Stimulated activated CD4-positive, alpha-beta T cell treated with anti-CD3 and anti-CD28 coated beads, Interleukin-15, amount 100 ng/mL, for 24 hours (primary cell): ENCODE measurements around the gene CACNA1I.

Experiments
- DNase-seq: peaks from one replicate; pipeline ENCODE4 v3.0.0-alpha.2; 2020

The CACNA1I gene

DNA sequence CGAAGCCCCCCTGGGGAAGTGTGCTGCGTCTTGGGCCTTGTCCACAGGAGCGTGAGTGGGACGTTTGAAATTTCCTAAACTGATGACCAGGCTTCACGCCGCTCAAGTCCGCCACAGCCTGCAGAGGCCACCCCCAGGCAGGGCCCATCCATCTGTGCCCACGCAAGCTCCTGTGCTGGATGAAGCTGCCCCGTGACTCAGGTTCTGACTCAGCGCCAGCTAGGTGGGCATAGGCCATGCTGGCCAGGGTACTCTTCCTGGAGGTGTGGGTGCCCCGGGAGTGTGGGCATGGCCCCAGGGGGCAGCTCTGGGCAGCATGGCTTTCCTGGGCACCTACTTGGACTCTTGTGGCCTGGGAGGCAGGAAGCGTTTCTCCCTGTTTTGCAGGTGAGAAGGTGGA lies 134.8 kb downstream of the CACNA1I start:
- no peak for DNase-seq

GRCh38 chr22:39706376-39707140 lies 136.0 kb downstream of the CACNA1I start:
- DNase-seq: no peak

GRCh38 chr22:39707351-39707750 lies 136.8 kb downstream of the CACNA1I start:
- DNase-seq: no peak

GRCh38 chr22:39707816-39708215 lies 137.3 kb downstream of the CACNA1I start:
- no peak for DNase-seq

- DNase-seq: no peak
These were observed 140.0 kb downstream of the CACNA1I start for GRCh38 chr22:39710380-39711150.

GRCh38 chr22:39712081-39712480 lies 141.5 kb downstream of the CACNA1I start:
- DNase-seq: no peak

- no peak for DNase-seq
These were observed 142.4 kb downstream of the CACNA1I start for GRCh38 chr22:39712751-39713525.

DNA sequence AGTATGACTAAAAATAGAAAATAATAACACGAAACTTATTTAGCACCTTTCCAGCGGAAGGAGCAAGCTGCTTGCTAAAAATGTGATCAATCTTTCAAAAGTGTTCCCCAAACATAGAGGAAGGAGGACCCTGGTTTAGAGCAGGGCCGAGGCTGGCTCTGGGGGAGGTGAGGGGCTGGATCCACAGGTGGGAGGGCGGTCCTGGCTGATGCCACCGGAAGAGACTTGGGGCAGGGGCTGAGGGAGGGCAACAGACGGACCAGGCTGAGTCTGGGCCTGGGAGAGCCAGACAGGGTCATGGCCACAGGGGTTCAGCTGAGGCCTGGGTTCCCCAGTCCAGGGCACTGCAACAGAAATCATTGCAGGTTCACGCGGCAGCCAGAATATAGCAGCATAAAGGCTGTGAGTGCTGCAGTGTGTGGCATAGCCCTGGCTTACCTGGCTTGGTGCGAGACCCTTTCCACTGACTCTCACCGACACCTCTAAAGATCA lies 143.3 kb downstream of the CACNA1I start:
- DNase-seq: no peak

DNA sequence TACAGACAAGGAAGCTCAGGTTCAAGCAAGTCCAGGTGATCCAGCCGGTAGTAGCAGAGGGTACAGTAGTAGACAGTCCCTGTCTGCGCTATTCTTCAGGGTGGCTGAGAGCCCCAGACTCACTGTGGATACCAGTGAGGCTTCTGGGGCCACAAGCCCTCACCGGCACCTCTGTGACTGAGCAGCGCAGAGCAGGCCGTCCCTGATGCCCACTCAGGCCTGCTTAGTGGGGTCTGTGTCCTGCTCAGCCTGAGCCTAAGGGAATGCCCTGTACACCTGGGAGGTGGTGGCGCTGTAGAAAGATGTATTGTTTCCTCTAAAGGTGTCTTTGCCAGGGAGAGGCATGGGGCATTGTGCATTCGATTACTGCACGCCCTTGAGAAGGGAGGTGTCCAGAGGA lies 143.8 kb downstream of the CACNA1I start:
- DNase-seq: no peak

DNA sequence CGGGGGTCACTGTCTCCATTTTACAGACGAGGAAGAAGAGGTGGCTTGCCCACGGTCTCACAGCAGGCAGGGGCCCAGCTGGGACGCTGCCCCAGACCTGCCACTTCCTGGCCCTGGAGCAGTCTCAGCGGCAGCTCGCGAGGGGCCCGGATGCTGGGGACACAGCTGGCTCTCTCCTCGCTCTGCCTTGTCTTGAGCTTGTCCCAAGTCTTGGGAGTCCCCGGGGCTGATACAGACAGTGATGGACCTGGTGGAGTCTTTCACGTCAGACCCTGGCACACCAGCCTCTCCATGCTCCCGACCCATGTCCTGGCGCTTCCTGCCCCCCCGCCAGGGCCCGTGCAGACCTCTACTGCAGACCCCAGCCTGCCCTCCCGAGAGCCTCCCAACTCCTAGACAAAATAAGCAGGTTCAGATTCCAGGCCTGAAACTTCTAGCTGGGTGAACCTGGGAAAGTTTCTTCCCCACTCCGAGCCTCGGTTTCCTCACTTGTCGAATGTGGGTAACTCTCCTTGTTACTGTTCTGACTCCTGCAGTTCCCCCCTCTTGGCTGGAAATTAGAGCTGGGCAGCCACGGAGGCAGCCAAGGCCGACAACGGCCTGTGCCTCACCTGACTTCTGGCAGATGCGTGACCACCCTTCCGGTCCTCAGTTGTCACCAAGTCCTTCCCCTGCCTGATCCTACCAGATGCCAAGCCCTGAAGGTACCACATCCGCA lies 145.4 kb downstream of the CACNA1I start:
- DNase-seq: no peak

GRCh38 chr22:39716534-39716933 lies 146.0 kb downstream of the CACNA1I start:
- DNase-seq: no peak

GRCh38 chr22:39717099-39717498 lies 146.5 kb downstream of the CACNA1I start:
- DNase-seq: no peak

GRCh38 chr22:39718206-39718605 lies 147.7 kb downstream of the CACNA1I start:
- no peak for DNase-seq

DNA sequence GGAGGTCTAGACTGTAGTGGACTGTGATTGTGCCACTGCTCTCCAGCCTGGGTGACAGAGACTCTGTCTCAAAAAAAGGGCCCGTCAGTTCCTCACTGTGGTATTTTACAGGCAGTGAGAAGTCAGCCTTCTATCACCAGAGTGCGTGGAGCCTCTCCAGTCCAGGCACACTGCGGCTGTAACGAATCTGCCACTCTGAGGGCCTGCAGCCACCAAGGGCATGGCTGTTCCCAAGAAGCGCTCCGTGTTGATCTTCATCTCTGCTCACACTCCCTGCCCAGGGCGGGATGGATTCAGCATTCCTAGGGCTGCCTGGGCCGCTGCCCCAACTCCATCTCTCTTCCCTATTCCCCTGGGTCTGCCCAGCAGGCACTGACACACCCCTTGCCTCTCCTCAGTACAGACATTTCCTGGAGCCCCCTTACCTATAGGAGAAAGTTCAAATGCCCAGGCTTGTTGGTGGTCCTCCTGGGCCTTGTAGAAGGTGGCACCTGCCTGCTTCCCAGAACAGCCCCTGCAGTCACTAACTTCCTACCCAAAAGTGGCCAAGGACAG lies 148.4 kb downstream of the CACNA1I start:
- no peak for DNase-seq

DNA sequence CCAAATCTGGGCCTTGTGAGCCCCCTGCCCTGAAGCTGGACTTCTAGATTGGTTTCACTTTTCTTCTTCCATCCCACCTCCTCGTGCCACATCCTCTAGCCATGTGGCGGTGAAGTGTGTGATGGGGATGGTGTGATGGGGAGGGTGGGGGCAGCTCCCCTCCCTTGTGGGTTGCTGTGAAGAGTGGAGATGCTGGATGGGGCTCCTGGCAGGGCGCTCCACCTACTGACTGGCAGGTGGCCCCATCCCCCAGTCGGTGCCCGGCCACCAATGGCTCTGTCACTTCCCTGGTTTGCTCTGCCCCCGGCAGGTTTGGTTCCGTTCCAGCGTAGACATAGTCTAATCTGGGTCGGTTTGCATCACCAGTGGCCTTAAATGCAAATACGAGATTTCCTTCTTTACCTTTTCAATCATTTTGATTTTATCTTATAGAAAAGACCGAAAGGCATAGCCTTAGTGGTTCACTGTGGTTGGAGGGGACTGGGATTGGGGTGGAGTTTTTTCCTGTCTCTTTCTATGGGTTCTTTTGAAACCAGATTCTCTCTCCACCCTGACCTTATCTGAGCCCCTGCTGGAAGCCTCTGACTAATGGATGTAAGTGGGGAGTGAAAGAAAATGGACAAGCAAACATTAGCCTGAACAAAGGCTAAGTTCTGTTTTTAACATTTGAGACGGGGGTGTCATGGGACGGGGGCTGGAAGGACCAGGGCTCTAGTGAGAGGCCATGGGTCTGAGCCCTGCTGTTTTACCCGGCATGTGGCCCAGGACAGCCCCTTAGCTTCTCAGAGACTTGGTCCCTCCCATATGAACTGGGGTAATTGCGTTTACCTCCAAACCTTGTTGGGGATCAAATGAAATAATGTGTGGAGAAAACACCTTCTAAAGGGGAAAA lies 149.3 kb downstream of the CACNA1I start:
- DNase-seq: no peak

DNA sequence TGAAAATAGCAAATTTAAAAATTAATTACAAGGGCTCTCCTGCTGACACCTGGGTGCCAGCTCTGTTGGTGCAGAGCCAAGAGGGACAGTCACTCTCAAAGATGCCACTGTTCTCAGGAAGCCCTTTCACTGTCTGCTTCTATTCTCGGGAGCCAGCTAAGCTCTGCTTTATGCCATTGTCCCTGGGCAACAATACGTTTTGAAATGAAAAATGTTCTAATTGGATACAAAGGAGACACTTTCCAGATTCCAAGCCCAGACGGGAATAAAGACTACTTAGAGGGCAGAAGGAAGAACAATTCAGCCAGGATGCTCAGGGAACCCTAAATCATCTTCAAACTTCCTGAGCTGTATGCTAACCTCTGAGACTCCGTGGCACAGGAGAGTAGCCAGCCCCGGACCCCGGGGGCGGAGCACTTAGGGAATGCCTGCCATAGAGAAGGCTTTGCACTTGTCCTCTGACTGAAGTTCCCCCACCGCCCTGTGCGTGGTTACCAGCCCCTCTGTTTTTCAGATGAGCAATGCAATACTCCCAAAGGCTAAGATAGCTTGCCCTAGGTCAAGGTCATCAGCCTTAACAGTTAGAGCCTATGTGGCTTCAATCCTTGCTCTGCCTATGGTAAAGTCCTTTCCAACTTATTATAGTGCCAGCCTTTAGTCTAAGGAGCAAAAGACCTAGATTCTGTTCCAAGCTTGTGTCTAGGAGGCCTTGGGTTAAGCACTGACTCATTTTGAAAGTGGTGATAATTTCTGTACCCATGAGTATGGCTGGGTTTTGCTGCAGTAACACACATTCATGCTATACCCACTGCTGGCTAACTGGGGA lies 150.9 kb downstream of the CACNA1I start:
- DNase-seq: no peak

DNA sequence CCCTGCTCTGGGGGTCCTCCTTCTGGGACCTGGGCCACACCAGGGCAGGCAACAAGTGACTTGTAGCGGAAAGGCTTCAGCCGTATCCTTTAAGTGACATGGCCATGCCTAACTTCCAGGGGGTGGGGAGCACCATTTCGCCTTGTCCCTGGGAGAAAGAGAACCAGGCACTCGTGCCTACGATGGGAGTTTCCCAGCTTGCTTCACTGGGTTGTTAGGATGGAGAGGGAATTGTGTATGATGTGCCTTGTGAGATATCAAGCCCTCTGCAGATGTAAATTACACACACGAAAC lies 151.4 kb downstream of the CACNA1I start:
- DNase-seq: no peak

DNA sequence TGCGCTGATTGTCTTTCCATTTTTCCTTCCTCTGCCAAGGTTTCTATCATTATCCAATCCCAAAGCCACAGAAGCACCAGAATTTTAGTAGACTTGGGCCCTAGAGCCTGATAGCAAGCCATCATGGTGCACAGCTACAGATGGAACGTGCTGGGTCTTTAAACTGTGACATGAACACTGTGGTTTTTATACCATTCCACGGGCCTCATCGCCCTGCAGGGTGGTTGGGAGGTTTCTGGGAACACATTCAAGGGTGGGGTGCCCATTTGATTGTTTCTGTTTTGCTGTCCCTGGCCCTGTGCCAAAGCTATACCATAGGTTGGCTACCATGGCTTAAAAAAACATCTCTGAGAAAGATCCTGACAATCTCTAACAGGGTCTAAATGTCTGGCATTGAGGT lies 151.9 kb downstream of the CACNA1I start:
- DNase-seq: no peak

DNA sequence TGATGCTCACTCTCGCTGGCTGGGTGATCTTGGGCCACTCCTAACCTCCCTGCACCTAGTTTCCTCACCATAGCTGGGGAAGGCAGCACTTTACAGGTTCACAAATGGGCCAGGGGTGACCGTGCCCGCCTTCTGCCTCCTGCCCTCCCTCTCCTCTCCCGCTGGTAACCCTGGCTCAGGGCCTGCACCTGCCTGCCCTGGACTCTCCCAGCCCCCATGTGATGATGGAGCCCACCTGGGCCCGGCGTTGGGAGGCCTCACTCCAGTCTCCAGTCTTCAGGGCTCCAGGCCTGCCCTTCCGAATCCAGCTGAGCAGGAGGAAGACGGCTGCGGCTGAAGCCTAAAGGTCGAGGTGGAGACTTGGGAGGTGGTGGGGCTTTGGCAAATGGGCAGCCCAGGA lies 152.9 kb downstream of the CACNA1I start:
- DNase-seq: no peak

- no peak for DNase-seq
These were observed 153.4 kb downstream of the CACNA1I start for GRCh38 chr22:39723899-39724351.

- DNase-seq: no peak
These were observed 153.8 kb downstream of the CACNA1I start for GRCh38 chr22:39724390-39724789.
